ELF-1 (cell line): Measurements from ENCODE around the gene CX3CR1.
A peak's percentile ranks its signal among the peaks of the same experiment; 100 is the strongest.

Experiments used
- DNase-seq: peaks from one replicate; pipeline ENCODE4 v3.0.0-alpha.2; 2016; ENCODE audit warnings: low read depth, low spot score

The CX3CR1 gene

GRCh38 chr3:39222939-39223338, 56.9 kb downstream of the CX3CR1 start:
- DNase-seq = no peak

- DNase-seq = no peak
Observed at GRCh38 chr3:39222462-39222861, 57.4 kb downstream of the CX3CR1 start.

- DNase-seq = no peak
Observed at GRCh38 chr3:39221141-39221530, 58.7 kb downstream of the CX3CR1 start.

GRCh38 chr3:39220407-39221140, 59.3 kb downstream of the CX3CR1 start:
- DNase-seq = peak; percentile 19

- DNase-seq = no peak
Observed at GRCh38 chr3:39219702-39220101, 60.1 kb downstream of the CX3CR1 start.

GRCh38 chr3:39216176-39216790, 63.6 kb downstream of the CX3CR1 start:
- DNase-seq = no peak

- DNase-seq = peak; percentile 65
Observed at GRCh38 chr3:39213613-39214012, 66.2 kb downstream of the CX3CR1 start.
